MM.1S (cell line): ENCODE results near the gene NUB1.
"Not testable (repeated sequence)": the region's sequence is repeated elsewhere in the genome, so short reads cannot be mapped to it uniquely, and the experiment has no call there.

ENCODE experiments used
- DNase-seq: peaks from one replicate; pipeline ENCODE4 v3.0.0-alpha.2; 2015
- H2AFZ ChIP-seq: fragments of 300-600 bp; sonication (generic); 2 replicates; pipeline ENCODE4 v1.6.0; 2016; ENCODE audit warnings: antibody characterized with exemption, low read length
- H3F3A ChIP-seq: fragments of 300-600 bp; sonication (generic); 2 replicates; pipeline ENCODE4 v1.6.1; 2016; ENCODE audit warnings: mild to moderate bottlenecking, antibody characterized with exemption, low read length, moderate library complexity, mixed read lengths; ENCODE audit not compliant: insufficient read depth
- H3K27ac ChIP-seq: fragments of 300-600 bp; sonication (generic); 2 replicates; pipeline ENCODE4 v1.5.1; 2016; ENCODE audit warnings: mild to moderate bottlenecking, low read length
- H3K27me3 ChIP-seq: fragments of 300-600 bp; sonication (generic); replicated peaks from 2 replicates; pipeline ENCODE4 v1.6.0; 2016; ENCODE audit warnings: low read length; ENCODE audit not compliant: insufficient read depth
- H3K36me3 ChIP-seq: fragments of 300-600 bp; sonication (generic); replicated peaks from 2 replicates; pipeline ENCODE4 v1.6.1; 2016; ENCODE audit warnings: mild to moderate bottlenecking, low read length, mixed read lengths; ENCODE audit not compliant: insufficient read depth
- H3K4me1 ChIP-seq: fragments of 300-600 bp; sonication (generic); 2 replicates; pipeline ENCODE4 v1.6.1; 2016; ENCODE audit warnings: low read length, mixed read lengths
- H3K4me2 ChIP-seq: fragments of 300-600 bp; sonication (generic); 2 replicates; pipeline ENCODE4 v1.6.0; 2016; ENCODE audit warnings: low read depth, low read length
- H3K4me3 ChIP-seq: fragments of 300-600 bp; sonication (generic); 2 replicates; pipeline ENCODE4 v1.5.1; 2016; ENCODE audit warnings: low read length, mixed read lengths
- H3K79me2 ChIP-seq: fragments of 300-600 bp; sonication (generic); 2 replicates; pipeline ENCODE4 v1.6.1; 2016; ENCODE audit warnings: mixed run types, low read length, mixed read lengths
- H3K9ac ChIP-seq: fragments of 300-600 bp; sonication (generic); 2 replicates; pipeline ENCODE4 v1.6.1; 2016; ENCODE audit warnings: low read length, mixed read lengths
- H3K9me2 ChIP-seq: fragments of 300-600 bp; sonication (generic); replicated peaks from 2 replicates; pipeline ENCODE4 v1.6.1; 2016; ENCODE audit warnings: mild to moderate bottlenecking, low read length, mixed read lengths; ENCODE audit not compliant: insufficient read depth
- H3K9me3 ChIP-seq: fragments of 300-600 bp; sonication (generic); replicated peaks from 2 replicates; pipeline ENCODE4 v1.6.1; 2016; ENCODE audit warnings: mild to moderate bottlenecking, low read length, mixed read lengths; ENCODE audit not compliant: insufficient read depth
- H4K20me1 ChIP-seq: fragments of 300-600 bp; sonication (generic); 2 replicates; pipeline ENCODE4 v1.6.1; 2016; ENCODE audit warnings: mild to moderate bottlenecking, low read length, moderate library complexity, mixed read lengths; ENCODE audit not compliant: insufficient read depth
- EZH2 ChIP-seq: fragments of 300-600 bp; sonication (generic); optimal IDR thresholded peaks from 2 replicates; pipeline ENCODE3; 2017; ENCODE audit warnings: low read depth, mild to moderate bottlenecking, antibody characterized with exemption, low read length, mixed read lengths
- EZH2phosphoT487 ChIP-seq: fragments of 300-600 bp; sonication (generic); IDR thresholded peaks from 2 replicates; pipeline ENCODE4 v1.6.1; 2018; ENCODE audit warnings: antibody characterized with exemption, low read length
- TF ChIP-seq, protein P1 (sequence below): fragments of 300-600 bp; sonication (generic); IDR thresholded peaks from 2 replicates; pipeline ENCODE4 v1.5.1; 2016; ENCODE audit warnings: antibody characterized with exemption, low read length, mixed read lengths

NUB1 gene

DNA sequence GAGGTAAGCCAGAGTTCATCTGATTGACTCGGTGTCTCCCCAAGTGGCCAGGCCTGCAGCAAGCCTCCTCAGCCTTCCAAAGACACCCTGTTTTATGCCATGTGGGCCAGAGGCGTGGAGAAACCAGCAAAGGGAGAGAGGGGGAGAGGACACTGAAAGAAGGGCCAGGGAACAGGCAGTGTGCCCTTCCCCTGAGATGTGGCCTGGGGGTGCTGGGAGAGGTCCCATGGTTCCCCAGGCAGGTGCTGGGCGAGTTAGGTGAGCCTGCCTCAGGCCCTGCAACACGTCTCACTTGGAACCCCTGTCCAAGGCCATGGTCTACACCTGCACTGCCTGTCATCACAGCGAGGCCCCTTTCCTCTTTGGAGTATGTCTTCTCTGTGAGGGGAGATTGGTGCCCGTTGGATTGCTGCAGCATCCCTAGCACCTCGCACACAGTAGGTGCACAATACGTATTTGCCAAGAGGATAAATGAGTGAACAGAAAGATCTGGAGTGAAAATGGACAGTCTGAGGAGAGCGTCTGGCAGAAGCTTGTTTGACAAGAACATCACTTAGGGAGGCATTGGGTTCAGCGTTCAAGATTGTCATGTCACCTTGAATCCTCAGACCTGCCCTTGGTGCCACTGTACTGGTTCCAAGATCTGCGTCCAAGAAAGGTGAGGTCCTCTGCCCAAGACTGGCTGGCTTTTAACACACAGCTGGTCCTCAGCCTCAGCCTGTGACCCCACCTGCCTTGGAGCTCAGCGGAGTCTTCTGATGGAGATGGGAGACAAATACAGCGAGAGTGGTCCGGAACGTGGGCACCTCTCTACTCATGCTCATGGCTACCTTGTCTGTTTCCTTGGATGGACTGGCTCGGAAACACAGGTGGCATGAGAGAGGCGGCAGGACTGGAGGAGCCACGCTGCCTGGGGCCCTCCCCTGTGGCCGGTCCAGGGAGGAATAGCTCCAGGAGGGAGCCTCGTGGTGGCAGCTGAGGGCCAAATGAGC lies 39.8 kb upstream of the NUB1 start:
- H3K79me2 ChIP-seq: no peaks in the 10 kb centered on the region
- no peak overlapping the region for H3K27ac ChIP-seq
- H3K4me2 ChIP-seq: no peak overlapping the region
- no peaks in the 10 kb centered on the region for H3K4me1 ChIP-seq
- no peaks in the 10 kb centered on the region for H3K9me2 ChIP-seq
- no peak overlapping the region for H3K9ac ChIP-seq
- H4K20me1 ChIP-seq: no peaks in the 10 kb centered on the region
- H3K4me3 ChIP-seq: no peak overlapping the region
- H2AFZ ChIP-seq: no peak overlapping the region
- no peak for DNase-seq
- no peaks in the 10 kb centered on the region for H3F3A ChIP-seq
- H3K9me3 ChIP-seq: no peaks in the 10 kb centered on the region
- H3K27me3 ChIP-seq: peaks cover 44% of the 10 kb centered on the region
- H3K36me3 ChIP-seq: no peaks in the 10 kb centered on the region
- no peak for TF ChIP-seq EZH2
- TF ChIP-seq, protein P1, sequence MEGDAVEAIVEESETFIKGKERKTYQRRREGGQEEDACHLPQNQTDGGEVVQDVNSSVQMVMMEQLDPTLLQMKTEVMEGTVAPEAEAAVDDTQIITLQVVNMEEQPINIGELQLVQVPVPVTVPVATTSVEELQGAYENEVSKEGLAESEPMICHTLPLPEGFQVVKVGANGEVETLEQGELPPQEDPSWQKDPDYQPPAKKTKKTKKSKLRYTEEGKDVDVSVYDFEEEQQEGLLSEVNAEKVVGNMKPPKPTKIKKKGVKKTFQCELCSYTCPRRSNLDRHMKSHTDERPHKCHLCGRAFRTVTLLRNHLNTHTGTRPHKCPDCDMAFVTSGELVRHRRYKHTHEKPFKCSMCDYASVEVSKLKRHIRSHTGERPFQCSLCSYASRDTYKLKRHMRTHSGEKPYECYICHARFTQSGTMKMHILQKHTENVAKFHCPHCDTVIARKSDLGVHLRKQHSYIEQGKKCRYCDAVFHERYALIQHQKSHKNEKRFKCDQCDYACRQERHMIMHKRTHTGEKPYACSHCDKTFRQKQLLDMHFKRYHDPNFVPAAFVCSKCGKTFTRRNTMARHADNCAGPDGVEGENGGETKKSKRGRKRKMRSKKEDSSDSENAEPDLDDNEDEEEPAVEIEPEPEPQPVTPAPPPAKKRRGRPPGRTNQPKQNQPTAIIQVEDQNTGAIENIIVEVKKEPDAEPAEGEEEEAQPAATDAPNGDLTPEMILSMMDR: no peak
- TF ChIP-seq EZH2phosphoT487: no peak

DNA sequence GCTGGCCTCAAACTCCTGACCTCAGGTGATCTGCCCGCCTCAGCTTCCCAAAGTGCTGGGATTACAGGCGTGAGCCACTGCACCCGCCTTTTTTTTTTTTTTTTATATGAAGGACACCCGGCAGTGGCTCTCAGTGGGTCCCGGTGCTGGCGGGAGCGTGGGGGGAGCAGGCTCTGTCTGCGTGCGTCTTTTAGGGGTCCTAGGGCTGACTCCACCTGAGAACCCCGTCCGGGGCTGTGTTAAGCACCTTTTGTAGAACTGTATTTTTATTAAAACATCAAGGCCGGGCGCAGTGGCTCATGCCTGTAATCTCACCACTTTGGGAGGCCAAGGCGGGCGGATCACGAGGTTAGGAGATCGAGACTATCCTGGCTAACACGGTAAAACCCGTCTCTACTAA lies 37.4 kb upstream of the NUB1 start:
- not testable (repeated sequence) for H3K27ac ChIP-seq, DNase-seq

DNA sequence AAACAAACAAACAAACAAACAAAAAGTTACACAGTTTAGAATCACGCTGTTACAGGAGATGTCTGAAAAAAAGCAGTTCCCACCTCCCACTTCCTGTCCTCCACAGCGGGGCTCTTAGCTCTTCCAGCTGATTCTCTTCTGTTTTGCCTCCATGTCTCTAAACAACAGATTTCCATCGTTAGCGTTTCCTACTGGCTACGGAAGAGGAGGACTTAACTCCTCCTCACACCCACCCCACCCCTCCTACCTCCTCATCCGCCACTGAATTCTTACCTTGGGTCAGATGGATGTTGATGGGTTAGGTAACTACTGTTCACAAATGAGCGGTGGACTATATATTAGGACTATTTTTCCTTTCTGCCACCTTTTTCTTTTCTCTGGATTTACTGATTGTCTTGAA lies 36.8 kb upstream of the NUB1 start:
- Histone ChIP-seq H3K9ac (no peak overlapping the region), H3K79me2 (no peaks in the 10 kb centered on the region), H3K9me2 (no peaks in the 10 kb centered on the region), H3K36me3 (no peaks in the 10 kb centered on the region), H3K4me2 (no peak overlapping the region), H3K4me1 (no peaks in the 10 kb centered on the region), H3K4me3 (no peak overlapping the region), H2AFZ (no peak overlapping the region), H4K20me1 (no peaks in the 10 kb centered on the region), H3K27ac (no peak overlapping the region), H3F3A (no peaks in the 10 kb centered on the region), H3K27me3 (peaks cover 57% of the 10 kb centered on the region), H3K9me3 (no peaks in the 10 kb centered on the region)
- TF ChIP-seq, protein P1: no peak
- no peak for TF ChIP-seq EZH2phosphoT487
- no peak for TF ChIP-seq EZH2
- no peak for DNase-seq

More for the DNA sequence above, 37.4 kb upstream of the NUB1 start:
- not testable (repeated sequence) for H3F3A ChIP-seq, H3K4me3 ChIP-seq, H3K36me3 ChIP-seq, H4K20me1 ChIP-seq, H3K4me2 ChIP-seq, H3K9me3 ChIP-seq, H3K9me2 ChIP-seq, H3K79me2 ChIP-seq, H2AFZ ChIP-seq, H3K4me1 ChIP-seq, H3K9ac ChIP-seq
- H3K27me3 ChIP-seq: peaks cover 57% of the 10 kb centered on the region

DNA sequence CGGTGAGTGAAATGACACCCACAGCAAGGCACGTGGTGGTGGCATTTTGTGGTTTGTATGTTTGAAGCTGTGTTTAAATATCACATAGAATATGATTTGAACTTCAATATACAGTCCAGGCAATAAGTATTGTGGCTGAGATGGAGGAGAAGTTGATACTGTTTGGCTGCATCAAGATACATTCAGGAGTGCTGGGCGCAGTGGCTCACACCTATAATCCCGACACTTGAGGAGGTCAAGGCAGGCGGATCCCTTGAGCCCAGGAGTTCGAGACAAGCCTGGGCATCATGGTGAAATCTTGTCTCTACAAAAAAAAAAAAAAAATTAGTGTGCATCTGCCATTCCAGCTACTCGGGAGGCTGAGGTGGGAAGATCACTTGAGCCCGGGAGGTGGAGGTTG lies 35.2 kb upstream of the NUB1 start:
- Histone ChIP-seq H3K79me2 (no peaks in the 10 kb centered on the region), H3K4me1 (no peaks in the 10 kb centered on the region), H3F3A (no peaks in the 10 kb centered on the region), H3K9me3 (no peaks in the 10 kb centered on the region), H3K27ac (no peak overlapping the region), H3K4me3 (no peak overlapping the region), H3K36me3 (no peaks in the 10 kb centered on the region), H4K20me1 (no peaks in the 10 kb centered on the region), H2AFZ (no peak overlapping the region), H3K9me2 (no peaks in the 10 kb centered on the region), H3K4me2 (no peak overlapping the region), H3K27me3 (peaks cover 53% of the 10 kb centered on the region), H3K9ac (no peak overlapping the region)
- TF ChIP-seq EZH2 (no peak), EZH2phosphoT487 (no peak)
- TF ChIP-seq, protein P1: no peak
- no peak for DNase-seq
